Fibroblast of mammary gland (primary cell): ENCODE results near the gene CDKAL1.
A peak's percentile ranks its signal among the peaks of the same experiment; 100 is the strongest.

Experiments used
- DNase-seq: peaks from one replicate; pipeline ENCODE4 v3.0.0-alpha.2; 2010; ENCODE audit warnings: low read depth
- H3K4me3 ChIP-seq: 2 replicates; pipeline ENCODE4 v1.5.1; 2011; ENCODE audit warnings: low read depth, mild to moderate bottlenecking, low read length, moderate library complexity; ENCODE audit not compliant: control insufficient read depth
- TF ChIP-seq, protein P1 (sequence below): conservative IDR thresholded peaks from 2 replicates; pipeline ENCODE4 v1.5.1; 2011; ENCODE audit warnings: low read depth, low read length, inconsistent platforms; ENCODE audit not compliant: control insufficient read depth, insufficient read depth

CDKAL1 gene

DNA sequence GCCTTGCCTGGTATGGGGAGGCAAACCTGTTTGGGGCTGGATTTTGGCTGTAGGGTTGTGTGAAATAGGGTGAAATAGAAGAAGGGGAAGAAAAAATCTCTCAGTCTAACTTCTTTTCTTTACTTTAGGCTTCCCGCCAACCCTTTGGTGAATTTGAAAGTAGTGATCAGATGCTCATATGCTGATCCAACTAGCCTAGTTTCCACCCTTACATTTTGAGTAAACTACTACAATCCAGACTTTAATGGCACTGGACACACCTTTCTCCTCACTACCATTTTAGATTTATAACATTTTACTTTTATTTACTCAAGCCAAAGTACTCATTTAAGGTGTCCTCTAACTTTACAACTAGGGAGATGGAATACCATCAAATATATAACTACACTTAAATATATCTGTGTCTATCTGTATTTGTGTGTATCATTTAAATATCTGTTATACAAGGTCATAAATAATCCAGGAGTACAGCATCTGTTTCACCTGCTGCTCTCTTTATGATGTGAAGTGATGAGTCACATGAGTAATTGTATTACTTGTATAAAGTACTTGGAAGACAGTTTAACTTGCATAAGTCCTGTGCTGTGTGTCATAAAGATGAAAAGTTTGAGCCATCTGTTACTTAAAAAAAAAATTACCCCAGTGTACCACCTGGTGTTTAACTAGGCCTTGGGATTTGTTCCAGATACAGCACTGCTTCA, 172.1 kb downstream of the CDKAL1 start:
- no peak overlapping the region for H3K4me3 ChIP-seq
- DNase-seq = peak; percentile 80
- TF ChIP-seq, protein P1, sequence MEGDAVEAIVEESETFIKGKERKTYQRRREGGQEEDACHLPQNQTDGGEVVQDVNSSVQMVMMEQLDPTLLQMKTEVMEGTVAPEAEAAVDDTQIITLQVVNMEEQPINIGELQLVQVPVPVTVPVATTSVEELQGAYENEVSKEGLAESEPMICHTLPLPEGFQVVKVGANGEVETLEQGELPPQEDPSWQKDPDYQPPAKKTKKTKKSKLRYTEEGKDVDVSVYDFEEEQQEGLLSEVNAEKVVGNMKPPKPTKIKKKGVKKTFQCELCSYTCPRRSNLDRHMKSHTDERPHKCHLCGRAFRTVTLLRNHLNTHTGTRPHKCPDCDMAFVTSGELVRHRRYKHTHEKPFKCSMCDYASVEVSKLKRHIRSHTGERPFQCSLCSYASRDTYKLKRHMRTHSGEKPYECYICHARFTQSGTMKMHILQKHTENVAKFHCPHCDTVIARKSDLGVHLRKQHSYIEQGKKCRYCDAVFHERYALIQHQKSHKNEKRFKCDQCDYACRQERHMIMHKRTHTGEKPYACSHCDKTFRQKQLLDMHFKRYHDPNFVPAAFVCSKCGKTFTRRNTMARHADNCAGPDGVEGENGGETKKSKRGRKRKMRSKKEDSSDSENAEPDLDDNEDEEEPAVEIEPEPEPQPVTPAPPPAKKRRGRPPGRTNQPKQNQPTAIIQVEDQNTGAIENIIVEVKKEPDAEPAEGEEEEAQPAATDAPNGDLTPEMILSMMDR = no peak

DNA sequence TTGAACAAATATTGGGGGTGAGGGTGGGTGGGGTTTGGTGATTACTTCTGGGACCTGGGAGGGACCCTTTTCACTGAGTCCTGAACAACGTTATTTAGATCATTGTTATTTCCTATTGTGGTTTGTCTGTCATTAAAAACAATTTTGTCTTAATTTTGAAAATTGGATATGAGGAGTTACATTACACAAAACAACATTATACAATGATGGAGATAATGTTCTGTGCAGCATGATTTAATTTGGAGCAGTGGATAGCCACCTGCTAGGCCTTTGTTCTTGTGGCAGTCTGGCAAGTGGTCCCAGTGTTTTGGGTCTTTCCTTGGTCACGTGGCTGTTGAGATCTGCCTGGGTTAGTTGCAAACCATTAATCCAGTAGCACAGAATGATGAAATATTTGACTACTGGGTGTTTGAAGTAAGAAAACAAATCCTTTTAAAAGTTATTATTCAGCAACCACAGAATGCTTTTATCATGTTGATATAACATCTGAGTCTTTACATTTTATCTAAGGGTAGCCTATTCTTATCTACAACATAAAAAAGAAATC, 172.8 kb downstream of the CDKAL1 start:
- DNase-seq = no peak
- TF ChIP-seq, protein P1 = no peak

DNA sequence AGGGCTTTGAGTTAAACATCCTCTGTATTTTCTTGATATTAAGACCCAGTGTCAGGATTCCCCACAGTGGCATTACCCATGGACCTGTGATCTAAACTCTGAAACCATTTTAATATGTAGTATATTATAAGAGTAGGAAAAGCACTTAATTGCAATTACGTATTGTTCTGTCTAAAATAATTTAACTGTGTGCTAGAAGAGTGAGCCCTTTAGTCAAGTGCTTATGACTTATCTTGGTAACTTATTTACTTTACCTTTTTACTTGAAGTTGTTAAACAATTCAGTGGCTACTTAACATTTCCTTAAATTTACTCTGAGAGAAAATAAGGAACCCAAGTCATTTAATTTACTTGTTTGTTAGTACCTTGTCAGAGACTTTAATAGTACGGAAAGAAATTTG, 173.6 kb downstream of the CDKAL1 start:
- H3K4me3 ChIP-seq = no peak overlapping the region
- TF ChIP-seq, protein P1 = no peak
- DNase-seq = no peak

More for the DNA sequence above, 172.8 kb downstream of the CDKAL1 start:
- H3K4me3 ChIP-seq = no peak overlapping the region

DNA sequence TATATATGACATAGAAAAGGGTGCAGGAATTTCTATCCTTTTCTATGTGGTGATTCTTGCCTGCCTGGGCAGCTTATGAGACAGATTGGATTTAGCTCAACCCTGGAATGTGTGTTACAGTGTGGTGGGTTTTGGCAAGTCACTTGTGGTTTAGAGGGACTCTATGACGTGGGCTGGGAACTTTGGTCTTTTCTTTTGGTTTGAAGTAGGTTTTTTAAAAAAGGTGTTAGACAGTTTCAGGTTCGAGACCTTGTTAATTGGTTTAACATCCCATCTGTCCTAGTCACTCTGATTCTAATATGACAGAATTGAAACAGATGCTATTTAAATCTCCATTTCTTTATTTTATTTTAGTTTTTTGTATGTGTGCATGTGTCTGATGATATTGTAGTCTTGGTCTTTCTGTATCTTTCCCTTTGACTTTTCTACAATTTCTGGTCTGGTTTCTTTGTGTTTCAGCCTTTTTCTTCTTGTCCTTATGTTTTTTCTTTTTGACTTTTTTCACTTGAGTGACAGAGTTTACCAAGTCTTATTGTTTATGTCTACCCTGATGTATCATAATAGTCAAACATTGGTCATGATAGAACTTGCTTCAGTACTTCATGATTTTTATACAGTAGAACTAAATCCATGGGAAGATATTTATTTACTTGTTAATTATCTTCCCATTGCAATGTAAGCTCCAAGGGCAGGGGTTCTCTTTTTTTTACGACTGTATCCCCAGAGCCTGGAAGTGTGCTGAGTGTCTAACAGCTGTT, 174.3 kb downstream of the CDKAL1 start:
- no peak for DNase-seq

DNA sequence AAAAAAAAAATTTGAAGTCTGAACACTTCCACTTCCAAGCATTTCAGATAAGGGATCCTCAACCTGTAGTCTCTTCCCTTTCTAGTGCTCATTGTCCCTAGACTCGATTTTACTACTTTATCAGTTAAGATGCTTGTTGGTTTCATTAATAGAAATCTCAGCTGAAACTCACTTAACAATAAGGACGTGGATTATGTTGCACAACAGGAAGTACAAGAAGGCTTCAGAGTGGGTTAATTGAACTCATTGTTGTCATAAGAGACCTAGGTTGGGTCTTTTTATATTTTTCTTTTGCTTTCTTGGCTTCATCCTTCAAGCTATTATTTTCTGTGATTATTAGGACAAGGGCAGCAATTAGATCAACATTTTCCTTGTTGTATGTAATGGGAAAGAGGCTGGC, 175.2 kb downstream of the CDKAL1 start:
- no peak overlapping the region for H3K4me3 ChIP-seq

More for the DNA sequence above, 174.3 kb downstream of the CDKAL1 start:
- no peak overlapping the region for H3K4me3 ChIP-seq
- TF ChIP-seq, protein P1 = no peak

DNA sequence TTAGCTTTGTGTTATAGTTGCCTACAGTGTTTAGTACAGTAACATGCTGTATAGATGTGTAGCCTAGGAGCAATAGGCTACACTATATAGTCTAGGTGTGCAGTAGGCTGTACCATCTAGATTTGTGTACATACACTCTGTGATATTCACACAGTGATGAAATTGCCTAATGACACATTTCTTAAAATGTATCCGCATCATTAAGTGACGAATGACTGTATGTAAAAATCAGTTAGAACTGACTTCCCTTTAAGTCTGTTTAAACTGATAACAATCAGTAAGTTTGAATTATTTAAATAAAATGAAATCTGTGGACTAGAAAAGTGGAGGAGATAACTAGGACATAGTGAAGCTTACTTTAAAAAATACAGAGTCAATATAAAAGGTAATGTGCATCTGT, 176.1 kb downstream of the CDKAL1 start:
- TF ChIP-seq, protein P1 = no peak
- no peak for DNase-seq
- H3K4me3 ChIP-seq = no peak overlapping the region

More for the DNA sequence above, 175.2 kb downstream of the CDKAL1 start:
- TF ChIP-seq, protein P1 = no peak
- no peak for DNase-seq
